Measurements from ENCODE around the gene POLR1A. TPM values are rescaled to one million over a fixed set of nuclear protein-coding genes. Genes with fewer than 3 reads are reported as not detected.

POLR1A gene
- total RNA-seq, 1 experiment from 2014 or later = 62.7 TPM

- Histone ChIP-seq H2BK12ac (ENCODE audit: insufficient read length, low read depth, low read length) (no peak overlapping the region), H3K4ac (ENCODE audit: low read depth, low read length) (no peak overlapping the region), H3K79me1 (ENCODE audit: insufficient read depth, low read depth, low read length, poor library complexity, severe bottlenecking) (no peaks in the 10 kb centered on the region), H3K27ac (ENCODE audit: insufficient read length, low read depth, low read length) (no peak overlapping the region), H3K9ac (ENCODE audit: extremely low read depth, insufficient read length, low read length) (no peak overlapping the region), H3K9me3 (ENCODE audit: control insufficient read depth, low read depth, low read length) (no peaks in the 10 kb centered on the region), H3K4me1 (ENCODE audit: insufficient read depth, low read length) (no peaks in the 10 kb centered on the region), H2AK5ac (ENCODE audit: insufficient read length, low read length) (no peak overlapping the region), H3K27me3 (ENCODE audit: insufficient read depth, low read length) (no peaks in the 10 kb centered on the region), H2AFZ (ENCODE audit: low read length) (no peak overlapping the region), H3K4me2 (ENCODE audit: insufficient read depth, insufficient read length, low read length) (no peak overlapping the region), H2BK20ac (ENCODE audit: low read depth, low read length, poor library complexity, severe bottlenecking) (no peak overlapping the region), H3T11ph (ENCODE audit: low read length) (no peak overlapping the region), H3K14ac (ENCODE audit: insufficient read depth, low read length) (no peak overlapping the region), H3K79me2 (ENCODE audit: insufficient read depth, low read length) (no peaks in the 10 kb centered on the region), H4K91ac (ENCODE audit: insufficient read length, low read depth, low read length) (no peak overlapping the region), H3K18ac (ENCODE audit: insufficient read length, low read depth, low read length) (no peak overlapping the region), H2BK5ac (ENCODE audit: insufficient read length, low read length) (no peak overlapping the region), H3K23ac (ENCODE audit: insufficient read length, low read depth, low read length) (no peak overlapping the region), H2BK120ac (ENCODE audit: low read depth, low read length, poor library complexity, severe bottlenecking) (no peak overlapping the region), H2BK15ac (ENCODE audit: low read depth, low read length) (no peak overlapping the region), H3K56ac (ENCODE audit: insufficient read length, low read depth, low read length) (no peak overlapping the region), H4K5ac (ENCODE audit: insufficient read length, low read depth, low read length) (no peak overlapping the region), H4K20me1 (ENCODE audit: control insufficient read depth, insufficient read depth, insufficient read length) (no peaks in the 10 kb centered on the region), H4K8ac (replicated peaks; ENCODE audit: insufficient read length, low read depth, low read length) (no peak overlapping the region), H3K23me2 (ENCODE audit: insufficient read length, low read depth, low read length, poor library complexity, severe bottlenecking) (no peaks in the 10 kb centered on the region)
- H3K4me1 Mint-ChIP-seq = no peaks in the 10 kb centered on the region
- H3K27ac Mint-ChIP-seq = no peak overlapping the region
- H3K27me3 Mint-ChIP-seq (ENCODE audit: low read depth) = no peaks in the 10 kb centered on the region
- H3K4me3 Mint-ChIP-seq = no peak overlapping the region
- DNase-seq = no peak
- H3K36me3 Mint-ChIP-seq (ENCODE audit: insufficient read depth in 1 of 3, low read depth in 3 of 3) = peaks cover 46 to 98% (median 79%) of the 10 kb centered on the region in 3 experiments; a peak in 6 of 7 replicates
- no CpG with 5 or more reads among the region's 5 CpGs for WGBS (ENCODE audit: extremely low coverage, insufficient read length, low lambda C conversion rate)
- TF ChIP-seq CTCF (conservative IDR thresholded peaks at IDR 0.05) = no peak
- H3K9me3 Mint-ChIP-seq = no peaks in the 10 kb centered on the region
Measured at GRCh38 chr2:86124683-86125082, 19.0 kb upstream of the POLR1A start.
